Measurements from ENCODE around the gene LYPD6.
"Not testable (repeated sequence)": the region's sequence is repeated elsewhere in the genome, so short reads cannot be mapped to it uniquely, and the experiment has no call there.

The LYPD6 gene

DNA sequence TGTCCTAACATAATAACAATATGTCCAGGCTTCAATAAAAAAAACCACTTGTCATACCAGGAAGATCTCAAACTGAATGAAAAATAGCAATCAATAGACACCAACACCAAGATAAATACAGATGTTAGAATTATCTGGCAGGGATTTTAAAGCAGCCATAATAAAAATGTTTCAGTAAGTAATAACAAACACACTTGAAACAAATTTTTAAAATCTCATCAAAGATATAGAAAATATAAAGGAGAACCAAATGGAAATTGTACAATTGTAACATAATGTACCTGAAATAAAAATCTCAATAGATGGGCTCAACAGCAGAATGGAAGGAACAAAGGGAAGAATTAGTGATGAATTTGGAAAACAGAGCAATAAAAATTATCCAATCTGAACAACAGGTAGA, 128.1 kb downstream of the LYPD6 start:
- DNase-seq, result no peak

- DNase-seq, result no peak
Observed at GRCh38 chr2:149463328-149464002, 133.1 kb downstream of the LYPD6 start.

DNA sequence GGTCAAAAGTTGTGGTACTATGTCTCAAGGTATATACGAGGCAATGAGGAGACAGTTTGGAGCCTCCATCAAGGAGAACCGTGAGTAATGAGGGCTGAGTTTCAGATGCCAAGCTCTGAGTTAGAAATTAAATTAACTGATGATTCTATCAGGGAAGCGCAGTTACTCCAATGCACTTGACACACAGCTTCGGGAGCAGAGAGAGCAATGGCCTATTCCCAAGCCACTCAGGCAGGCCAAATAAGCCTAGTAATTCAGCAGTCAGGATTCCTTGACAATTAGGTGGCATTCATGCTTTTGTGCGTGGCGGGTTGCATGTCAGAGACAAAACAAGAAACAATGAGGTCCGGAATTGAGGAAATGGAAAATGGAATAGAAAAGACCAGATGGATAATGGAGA, 134.0 kb downstream of the LYPD6 start:
- no peak for DNase-seq

DNA sequence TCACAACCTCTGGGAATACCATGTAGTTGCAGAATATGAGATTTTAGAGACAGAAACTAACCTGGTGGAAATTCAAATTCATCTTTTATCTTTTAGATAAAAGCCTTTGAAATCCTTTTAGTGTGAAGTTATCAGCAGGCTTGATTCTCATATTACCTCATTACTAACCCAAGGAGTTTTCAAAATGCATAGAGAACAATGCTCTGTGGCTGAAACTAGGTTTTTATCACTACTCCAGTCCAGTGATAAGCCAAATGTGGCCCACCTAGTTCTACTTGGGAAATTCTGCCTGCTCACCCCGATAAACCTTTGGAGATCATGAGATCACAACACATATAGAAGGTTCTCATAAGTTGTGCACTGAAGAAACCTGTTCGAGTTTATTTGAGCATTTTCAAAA, 135.5 kb downstream of the LYPD6 start:
- DNase-seq, result no peak

- DNase-seq, result no peak
Observed at GRCh38 chr2:149466635-149467034, 136.2 kb downstream of the LYPD6 start.

DNA sequence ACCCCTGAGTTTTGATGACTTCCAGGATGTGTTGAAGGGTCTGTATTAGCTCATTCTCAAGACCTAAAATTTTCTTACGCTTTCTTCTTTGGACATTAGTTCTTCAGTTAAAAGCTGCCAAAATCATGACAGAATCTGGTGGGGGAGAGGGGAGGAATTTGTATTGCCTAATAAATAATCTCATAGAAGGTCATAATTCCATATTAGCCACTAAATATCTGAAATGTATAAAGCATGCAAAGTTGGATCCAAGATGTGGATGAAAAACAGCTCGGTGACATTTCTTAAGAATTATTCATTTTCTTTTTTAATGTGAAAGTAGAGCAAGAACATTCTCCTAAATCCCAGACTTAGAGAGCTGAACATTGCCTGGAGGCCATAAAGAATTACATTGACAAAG, 137.0 kb downstream of the LYPD6 start:
- no peak for DNase-seq

DNA sequence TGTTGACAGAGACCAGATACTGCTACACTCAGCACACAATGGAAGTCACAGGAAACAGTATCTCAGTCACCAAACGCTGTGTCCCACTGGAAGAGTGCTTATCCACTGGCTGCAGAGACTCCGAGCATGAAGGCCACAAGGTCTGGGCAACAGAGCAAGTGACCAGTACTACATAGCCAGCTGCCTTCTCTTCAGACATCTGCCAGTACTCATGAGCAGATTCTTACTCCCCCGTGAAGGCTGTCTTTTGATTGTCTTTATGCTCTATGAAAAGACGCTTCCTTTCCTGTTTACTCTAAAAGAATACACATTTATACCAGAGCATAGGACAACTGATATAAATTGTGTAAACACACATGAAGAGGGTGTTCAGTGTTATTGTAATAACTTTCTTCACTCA, 138.2 kb downstream of the LYPD6 start:
- DNase-seq, result no peak

DNA sequence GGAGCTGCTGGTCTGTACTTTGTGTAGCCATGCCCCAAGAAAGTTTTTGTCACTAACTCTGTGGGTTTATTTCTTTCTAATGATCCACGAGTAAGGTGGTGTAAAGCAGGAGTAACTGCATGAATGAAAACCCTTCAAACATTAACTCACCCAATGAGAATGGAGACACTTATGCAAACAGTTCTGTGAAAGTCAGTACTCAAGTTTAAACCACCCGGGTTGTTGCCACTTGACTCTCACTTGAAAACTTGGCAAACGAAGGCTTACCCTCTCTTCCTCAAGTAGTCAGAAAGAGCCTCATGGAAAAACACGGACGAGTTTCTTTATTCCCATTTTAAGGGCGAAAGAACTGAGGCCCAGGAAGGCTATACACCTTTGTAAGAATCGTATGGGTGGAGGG, 139.7 kb downstream of the LYPD6 start:
- no peak for DNase-seq

- DNase-seq, result no peak
Observed at GRCh38 chr2:149472413-149472812, 142.0 kb downstream of the LYPD6 start.

GRCh38 chr2:149473068-149473467, 142.7 kb downstream of the LYPD6 start:
- DNase-seq, result no peak

- DNase-seq, result no peak
Observed at GRCh38 chr2:149473521-149473920, 143.1 kb downstream of the LYPD6 start.

DNA sequence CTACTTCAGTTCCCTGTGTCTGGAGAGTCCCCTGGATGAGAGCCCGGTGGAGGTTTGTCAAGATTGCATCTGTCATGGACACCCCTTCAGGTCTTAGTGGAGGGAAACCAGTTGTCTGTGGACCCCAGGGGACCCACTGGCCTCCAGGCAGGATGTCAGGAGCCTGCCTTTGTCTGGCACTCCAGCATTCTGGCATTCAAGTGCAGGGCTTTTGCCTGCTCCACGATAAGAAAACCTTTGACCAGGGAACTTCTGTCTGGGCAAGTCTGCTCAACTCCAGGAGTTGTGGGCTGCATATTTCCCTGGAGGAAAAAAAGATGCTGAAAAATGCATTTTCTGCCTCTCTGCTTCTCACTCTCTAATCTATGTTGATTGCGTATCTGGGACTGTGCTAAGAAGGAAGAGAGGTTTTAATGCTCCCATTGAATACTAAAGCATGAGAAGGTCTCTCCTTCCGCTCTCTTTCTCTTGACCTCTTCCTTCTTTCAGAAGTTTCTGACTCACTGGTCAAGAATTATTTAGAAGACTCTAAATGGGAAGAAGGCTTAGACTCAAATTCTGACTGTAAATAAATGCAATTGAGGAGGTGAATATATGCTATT, 152.7 kb downstream of the LYPD6 start:
- DNase-seq, result no peak

- DNase-seq, result no peak
Observed at GRCh38 chr2:149486664-149487063, 156.3 kb downstream of the LYPD6 start.

DNA sequence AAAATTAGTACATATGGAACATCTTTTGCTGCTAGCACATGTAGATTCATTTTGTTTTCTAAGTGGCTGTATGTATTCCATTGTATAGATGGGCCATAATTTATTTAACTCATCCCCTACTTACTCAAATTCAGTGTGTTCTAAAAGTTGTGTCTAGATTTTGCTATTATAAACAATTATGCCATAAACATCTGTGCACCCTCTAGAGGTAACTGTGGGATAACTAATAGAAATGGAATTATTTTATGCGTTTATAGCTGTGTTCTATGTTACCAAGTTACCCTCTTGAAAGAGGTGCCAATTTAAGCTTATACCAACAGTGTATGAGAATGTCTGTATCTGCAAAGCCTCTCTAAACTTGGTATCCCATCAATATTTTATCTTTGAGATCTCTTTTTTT, 156.8 kb downstream of the LYPD6 start:
- no peak for DNase-seq

DNA sequence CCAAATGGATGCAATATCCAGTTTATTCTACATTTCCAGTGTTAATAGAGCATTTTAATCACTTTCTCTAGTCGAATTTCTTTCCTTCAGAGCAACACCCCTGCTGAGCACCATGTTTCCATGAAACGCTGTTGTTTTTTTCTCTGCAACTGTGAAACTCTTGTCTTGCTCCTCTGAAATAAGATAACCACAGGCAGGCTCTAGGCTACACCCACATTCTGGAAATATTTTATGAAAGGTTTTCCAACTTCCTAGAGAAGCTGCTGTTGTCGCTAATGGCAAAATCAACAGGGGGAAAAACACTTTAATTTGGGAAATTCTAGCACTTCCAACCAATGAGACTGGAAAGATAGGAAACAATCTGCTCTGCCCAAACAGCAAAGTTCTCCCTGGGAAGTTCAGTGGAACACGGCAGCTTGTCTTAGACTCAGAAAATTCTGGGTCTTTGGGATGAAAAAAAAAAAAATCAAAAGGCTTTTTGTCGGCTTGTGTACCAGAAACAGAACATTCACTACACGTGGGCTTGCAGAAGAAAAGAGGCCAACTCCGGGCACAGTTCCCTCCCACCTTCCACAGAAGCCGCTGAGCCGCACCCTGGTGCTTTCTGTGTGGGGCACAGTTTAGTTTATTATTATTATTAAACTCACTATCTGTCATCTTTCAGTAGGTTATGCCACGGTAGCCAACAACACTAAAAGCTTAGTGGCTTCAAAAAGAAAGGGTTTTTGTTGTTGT, 158.5 kb downstream of the LYPD6 start:
- DNase-seq, result no peak

DNA sequence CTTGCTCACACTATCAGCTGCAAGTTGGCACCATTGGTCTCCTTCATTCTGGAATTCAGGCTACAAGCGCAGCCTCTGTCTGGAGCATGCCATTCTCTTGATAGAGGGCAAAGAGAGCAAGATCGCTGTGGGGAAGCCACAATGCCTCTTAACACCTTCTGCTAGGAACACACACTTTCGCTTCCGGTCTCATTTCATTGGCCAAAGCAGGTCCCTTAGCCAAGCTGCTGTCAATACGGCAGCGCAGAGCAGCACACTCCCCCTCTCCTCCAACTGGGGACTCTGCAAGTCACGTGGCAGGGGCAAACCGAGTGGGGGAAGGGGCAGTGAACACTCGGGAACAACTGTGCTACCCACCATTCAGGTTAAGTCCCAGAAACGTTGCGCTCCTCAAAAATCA, 159.1 kb downstream of the LYPD6 start:
- no peak for DNase-seq

DNA sequence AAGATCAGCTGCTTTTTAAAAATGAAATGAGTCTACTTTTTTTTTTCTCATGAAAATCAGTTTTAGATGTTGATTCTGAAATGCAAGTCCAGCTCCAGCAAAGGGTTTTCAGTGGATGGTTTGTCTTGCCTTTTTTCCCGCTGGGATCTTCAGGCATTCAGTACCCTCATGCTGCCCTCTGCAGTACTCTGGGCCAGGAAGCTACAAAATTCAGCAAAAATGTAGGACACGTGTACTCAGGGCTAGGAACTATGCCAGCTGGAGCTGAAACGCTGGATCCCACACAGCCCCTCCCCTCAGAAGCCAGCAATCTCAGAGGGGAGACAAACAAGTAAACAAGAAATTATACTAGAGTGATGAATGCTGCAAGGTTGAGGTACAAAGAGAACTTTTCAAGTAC, 159.9 kb downstream of the LYPD6 start:
- no peak for DNase-seq

DNA sequence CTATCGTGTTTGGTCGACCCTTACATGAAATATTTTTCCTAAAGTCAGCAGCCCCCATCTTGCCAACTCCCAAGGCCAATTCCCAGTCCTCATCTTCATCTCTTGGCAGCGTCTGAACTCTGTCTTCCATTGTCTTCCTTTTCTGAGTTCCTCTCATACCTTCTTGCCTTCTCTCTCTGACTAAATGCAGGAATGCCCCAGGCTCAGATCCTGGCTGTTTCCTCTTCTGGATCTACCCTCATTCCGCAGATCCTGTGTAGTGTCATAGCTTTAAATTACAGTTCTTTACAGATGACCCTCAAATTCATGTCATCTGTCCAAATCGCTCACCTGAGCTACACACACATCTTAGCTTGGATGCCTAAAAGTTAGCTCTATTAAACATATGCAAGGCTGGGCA, 162.5 kb downstream of the LYPD6 start:
- DNase-seq, result no peak

- DNase-seq, result not testable (repeated sequence)
Observed at GRCh38 chr2:149499204-149499603, 168.8 kb downstream of the LYPD6 start.

DNA sequence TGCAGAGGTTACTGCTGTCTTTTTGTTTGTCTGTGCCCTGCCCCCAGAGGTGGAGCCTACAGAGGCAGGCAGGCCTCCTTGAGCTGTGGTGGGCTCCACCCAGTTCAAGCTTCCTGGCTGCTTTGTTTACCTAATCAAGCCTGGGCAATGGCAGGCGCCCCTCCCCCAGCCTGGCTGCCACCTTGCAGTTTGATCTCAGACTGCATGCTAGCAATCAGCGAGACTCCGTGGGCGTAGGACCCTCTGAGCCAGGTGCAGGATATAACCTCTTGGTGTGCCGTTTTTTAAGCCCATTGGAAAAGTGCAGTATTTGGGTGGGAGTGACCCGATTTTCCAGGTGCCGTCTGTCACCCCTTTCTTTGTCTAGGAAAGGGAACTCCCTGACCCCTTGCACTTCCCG, 176.4 kb downstream of the LYPD6 start:
- not testable (repeated sequence) for DNase-seq

DNA sequence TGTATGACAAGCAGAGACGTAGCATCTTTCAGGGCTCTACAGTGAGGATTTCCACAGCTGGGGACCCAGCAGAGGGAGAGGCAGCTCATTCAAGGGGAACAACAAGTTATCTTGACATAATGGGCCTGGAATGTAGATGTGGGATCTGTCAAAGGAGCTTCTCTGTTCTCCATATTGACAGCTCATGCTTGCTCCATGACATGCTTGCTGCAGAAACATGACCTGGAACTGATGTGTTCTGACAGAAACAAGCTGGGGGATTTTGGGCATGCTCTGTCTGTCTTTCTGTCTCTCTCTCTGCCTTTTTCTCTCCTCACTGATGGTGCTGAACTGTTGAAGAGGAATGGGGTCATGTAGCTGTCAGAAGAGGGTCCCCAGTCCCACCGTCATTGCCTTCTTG, 177.6 kb downstream of the LYPD6 start:
- no peak for DNase-seq

- DNase-seq, result no peak
Observed at GRCh38 chr2:149513461-149513860, 183.1 kb downstream of the LYPD6 start.
